HEK293 (cell line): Measurements from ENCODE around the gene INPP5A.

Source experiments
- AEBP2 ChIP-seq: fragments of 450-650 bp; formaldehyde crosslinking; IDR thresholded peaks from 2 replicates; pipeline ENCODE4 v1.5.1; 2016; ENCODE audit warnings: missing biosample characterization, missing genetic modification characterization, borderline replicate concordance
- GLI2 ChIP-seq: fragments of 450-650 bp; formaldehyde crosslinking; IDR thresholded peaks from 2 replicates; pipeline ENCODE4; 2017; ENCODE audit warnings: missing biosample characterization, missing genetic modification characterization, low read depth, borderline replicate concordance
- ZNF274 ChIP-seq, 2 experiments: fragments of 200-500 bp in 1 of 2; fragments of 450-650 bp in 1 of 2; sonication (Bioruptor generic) in 1 of 2; formaldehyde crosslinking in 1 of 2; IDR thresholded peaks; 2 replicates each; pipeline versions ENCODE4 v1.5.1 to v1.6.1; 2014 to 2016; ENCODE audit warnings: borderline replicate concordance in 1 of 2, inconsistent platforms in 1 of 2, low read length in 1 of 2, missing biosample characterization in 1 of 2, missing genetic modification characterization in 1 of 2
- ZNF785 ChIP-seq: fragments of 450-650 bp; formaldehyde crosslinking; IDR thresholded peaks from 2 replicates; pipeline ENCODE4 v1.5.1; 2016; ENCODE audit warnings: missing biosample characterization, missing genetic modification characterization

GRCh38 chr10:132605390-132605789, 67.8 kb downstream of the INPP5A start:
- TF ChIP-seq GLI2 (no peak), ZNF785 (tag by site-specific recombination) (no peak), AEBP2 (tag by site-specific recombination) (no peak), ZNF274 (IDR thresholded peaks at IDR 0.05; ENCODE audit: low read length) (no peak), ZNF274 (tag by site-specific recombination; IDR thresholded peaks at IDR 0.05; ENCODE audit: borderline replicate concordance) (no peak)
